ENCODE measurements around the gene NOSTRIN. TPM values are rescaled to one million over a fixed set of nuclear protein-coding genes. Genes with fewer than 3 reads are reported as not detected.

Gene NOSTRIN
- total and polyA plus RNA-seq, 2 of the 8 experiments (the other 6 are each of a cell fraction or from before 2014, with no cell fraction given), result not detected

- Histone ChIP-seq H3K14ac (ENCODE audit: insufficient read length) (no peak overlapping the region), H4K91ac (replicated peaks; ENCODE audit: insufficient read length, low read length) (no peak overlapping the region), H2BK5ac (ENCODE audit: low read depth, low read length) (no peak overlapping the region), H4K8ac (ENCODE audit: extremely low read depth, insufficient read depth, low read length) (no peak overlapping the region), H3K27ac (ENCODE audit: low read depth, low read length) (no peak overlapping the region), H2BK120ac (replicated peaks; ENCODE audit: low read depth, low read length) (no peak overlapping the region), H3K9me3 (ENCODE audit: insufficient read depth in 2 of 2, low read depth in 1 of 2, low read length in 1 of 2) (peaks cover 0 to 4% of the 10 kb centered on the region in 2 experiments; a peak in 1 of 4 replicates), H3K4me2 (ENCODE audit: insufficient read depth in 1 of 2, low read depth in 2 of 2, low read length in 2 of 2) (no peak overlapping the region), H2AK5ac (ENCODE audit: low read depth, low read length) (no peak overlapping the region), H2BK20ac (ENCODE audit: low read length) (no peak overlapping the region), H3K9ac (replicated peaks in 1 of 4; ENCODE audit: extremely low read depth in 1 of 4, low read depth in 3 of 4, low read length in 3 of 4) (no peak overlapping the region), H3K18ac (ENCODE audit: extremely low read depth, low read length) (no peak overlapping the region), H3K36me3 (ENCODE audit: control insufficient read depth in 2 of 4, insufficient read depth in 4 of 4, low read length in 3 of 4) (peaks cover 0 to 6% (median 3%) of the 10 kb centered on the region in 4 experiments; a peak in 5 of 8 replicates), H3K4me1 (replicated peaks in 1 of 4; ENCODE audit: control insufficient read depth in 3 of 4, insufficient read depth in 4 of 4, low read length in 3 of 4) (no peaks in the 10 kb centered on the region), H3K79me2 (ENCODE audit: control insufficient read depth in 1 of 2, insufficient read depth in 2 of 2, low read length in 2 of 2) (no peaks in the 10 kb centered on the region), H3K23me2 (ENCODE audit: low read depth, low read length) (no peaks in the 10 kb centered on the region), H3K56ac (replicated peaks; ENCODE audit: insufficient read length, low read depth, low read length) (no peak overlapping the region), H3K4me3 (ENCODE audit: extremely low read depth in 1 of 4, insufficient read depth in 2 of 4, low read depth in 3 of 4, low read length in 4 of 4) (no peak overlapping the region), H3K4ac (replicated peaks; ENCODE audit: insufficient read length, low read depth, low read length) (no peak overlapping the region), H2BK12ac (ENCODE audit: low read depth, low read length) (no peak overlapping the region), H2BK15ac (ENCODE audit: low read length) (no peak overlapping the region), H2AFZ (ENCODE audit: low read length) (no peak overlapping the region), H3K79me1 (ENCODE audit: low read depth, low read length) (no peaks in the 10 kb centered on the region), H3K23ac (ENCODE audit: insufficient read length) (no peak overlapping the region), H4K5ac (ENCODE audit: insufficient read length, low read depth, low read length) (no peak overlapping the region), H4K20me1 (replicated peaks in 1 of 2; ENCODE audit: control insufficient read depth in 1 of 2, insufficient read depth in 2 of 2, low read length in 2 of 2) (no peaks in the 10 kb centered on the region), H3K27me3 (replicated peaks in 1 of 4; ENCODE audit: control insufficient read depth in 3 of 4, extremely low read depth in 1 of 4, insufficient read depth in 3 of 4, low read length in 3 of 4) (no peaks in the 10 kb centered on the region)
- peak in 1 of 2 experiments; percentile 82 for DNase-seq (ENCODE audit: low read depth in 1 of 2, low spot score in 2 of 2)
- TF ChIP-seq RAD21 (IDR thresholded peaks at IDR 0.05 in 1 of 2, conservative IDR thresholded peaks at IDR 0.05 in 1 of 2; ENCODE audit: low read depth in 2 of 2, low read length in 2 of 2) (peak; percentile 84 to 94), SP2 (IDR thresholded peaks at IDR 0.05; ENCODE audit: low read length) (no peak), GABPA (IDR thresholded peaks at IDR 0.05; ENCODE audit: borderline replicate concordance, insufficient read depth, low read length) (no peak), CHD1 (IDR thresholded peaks at IDR 0.05; ENCODE audit: low read depth, low read length) (no peak), CREB1 (IDR thresholded peaks at IDR 0.05) (no peak), CTCF (IDR thresholded peaks at IDR 0.05; ENCODE audit: control extremely low read depth in 1 of 3, insufficient read depth in 1 of 3, low read depth in 1 of 3, low read length in 3 of 3) (peak; percentile 81 to 91 (median 91)), KDM1A (IDR thresholded peaks at IDR 0.05; ENCODE audit: borderline replicate concordance, low read length) (peak; percentile 36; the same call in 1 of the 2 replicates), EGR1 (IDR thresholded peaks at IDR 0.05; ENCODE audit: borderline replicate concordance, low read depth, low read length) (peak; percentile 47; the same call in 1 of the 2 replicates), MAX (IDR thresholded peaks at IDR 0.05) (peak; percentile 76)
- CTCF ChIA-PET (ENCODE audit: partially characterized antibody), result interaction anchor here (0.7 to 4.0 kb wide), 31 partner anchors 8 to 606 kb away, joined by 3 to 22 read pairs (median 4); no protein-coding TSS in a partner anchor
- peak; percentile 93 for FAIRE-seq
- 74% methylated on average over 9 of the region's 9 CpGs; no CpG with 5 or more reads in 1 of the 2 experiments for WGBS, 2 experiments (ENCODE audit: extremely low coverage in 1 of 2, insufficient coverage in 1 of 2, insufficient read length in 1 of 2, insufficient replicate concordance in 2 of 2, low coverage in 1 of 2, low lambda C conversion rate in 2 of 2, missing lambda C conversion rate in 1 of 2)
- POLR2A ChIA-PET (ENCODE audit: partially characterized antibody), result no interaction called here
Observed at GRCh38 chr2:168773719-168774521, 28.5 kb upstream of the NOSTRIN start.

All from H1 (cell line).